HepG2 (cell line): ENCODE data around the gene RAB3GAP1. TPM values are rescaled to one million over a fixed set of nuclear protein-coding genes. Genes with fewer than 3 reads are reported as not detected.

ENCODE experiments used
- AHR ChIP-seq: IDR thresholded peaks from 2 replicates; pipeline ENCODE4 v1.6.1; 2018; ENCODE audit warnings: missing genetic modification reagents, missing compliant biosample characterization
- CREB1 ChIP-seq, 2 experiments: fragments of 450-650 bp in 1 of 2; IDR thresholded peaks; 2 replicates each; pipeline ENCODE4 v1.6.1; 2016 to 2017; ENCODE audit warnings: control low read depth in 1 of 2, mild to moderate bottlenecking in 1 of 2, missing compliant biosample characterization in 1 of 2, missing genetic modification characterization in 1 of 2
- KDM3A ChIP-seq: IDR thresholded peaks from 2 replicates; pipeline ENCODE4 v1.6.1; 2018; ENCODE audit warnings: low read depth, missing compliant biosample characterization
- MAX ChIP-seq: IDR thresholded peaks from 2 replicates; pipeline ENCODE4 v1.6.1; 2012; ENCODE audit warnings: inconsistent platforms
- NR2F2 ChIP-seq: IDR thresholded peaks from 2 replicates; pipeline ENCODE4 v1.6.1; 2012; ENCODE audit warnings: low read depth, inconsistent platforms, borderline replicate concordance
- ZGPAT ChIP-seq: IDR thresholded peaks from 2 replicates; pipeline ENCODE4 v1.6.1; 2016; ENCODE audit warnings: mild to moderate bottlenecking
- ZNF225 ChIP-seq: sonication (generic); formaldehyde crosslinking; IDR thresholded peaks from 2 replicates; pipeline ENCODE4 v1.4.0; 2020; ENCODE audit warnings: mild to moderate bottlenecking, missing genetic modification reagents
- ZNF646 ChIP-seq: sonication (generic); formaldehyde crosslinking; IDR thresholded peaks from 2 replicates; pipeline ENCODE4 v1.9.0; 2021; ENCODE audit warnings: mild to moderate bottlenecking, missing genetic modification reagents
- ZNF709 ChIP-seq: sonication (generic); formaldehyde crosslinking; IDR thresholded peaks from 2 replicates; pipeline ENCODE4 v1.5.0; 2020; ENCODE audit warnings: mild to moderate bottlenecking, missing genetic modification reagents
- polyA plus RNA-seq, 8 experiments: library from polyadenylated mRNA; depleted of rRNA in 3 of 8; stranded (reverse) in 7 of 8; unstranded in 1 of 8; fragments of >200 nt; fragmentation: Illumina TruSeq in 4 of 8; extraction: Trizol in 4 of 8; gene quantifications; 2 replicates each; pipeline versions ENCODE4 v1.2.1 to v1.2.3, GENCODE V29; 2011 to 2016; ENCODE audit warnings: low read depth in 4 of 8, missing spikeins in 1 of 8, mixed read lengths in 1 of 8; ENCODE audit not compliant: insufficient read depth in 1 of 8
- total RNA-seq, 5 experiments: library from RNA; depleted of rRNA; stranded (reverse); fragments of >200 nt; fragmentation: Illumina TruSeq; extraction: Trizol; gene quantifications; 2 replicates each; pipeline ENCODE4 v1.2.3, GENCODE V29; 2016; ENCODE audit warnings: low read depth in 1 of 5

Gene RAB3GAP1
- total and polyA plus RNA-seq, 2 of the 13 experiments (the other 11 are each of a cell fraction or from before 2014, with no cell fraction given) = 15.2 to 48.8 TPM

GRCh38 chr2:135048122-135048521 is 4.0 kb upstream of the RAB3GAP1 start (continued):
- TF ChIP-seq ZNF646 (CRISPR knock-in tag) (0 out of 2 replicates have a peak, but pooled peaks have one; percentile 80), AHR (no peak), ZNF709 (CRISPR knock-in tag) (no peak), CREB1 (IDR thresholded peaks at IDR 0.05) (no peak), CREB1 (CRISPR knock-in tag; IDR thresholded peaks at IDR 0.05) (0 out of 2 replicates have a peak, but pooled peaks have one; percentile 37), ZNF225 (CRISPR knock-in tag) (no peak), KDM3A (CRISPR knock-in tag) (no peak), MAX (peak; percentile 26; the same call in 1 of the 2 replicates), ZGPAT (CRISPR knock-in tag) (0 out of 2 replicates have a peak, but pooled peaks have one; percentile 32), NR2F2 (0 out of 2 replicates have a peak, but pooled peaks have one; percentile 24)
